Gastrocnemius medialis (tissue), 4 donors: ENCODE data around the gene PML.

Experiments
- CTCF ChIP-seq, 5 experiments: fragments of 450-650 bp in 3 of 5; fragments of 200-600 bp in 2 of 5; sonication (generic) in 2 of 5; IDR thresholded peaks in 4 of 5; conservative IDR thresholded peaks in 1 of 5; 1 replicate in 4 of 5; 2 replicates in 1 of 5; pipeline ENCODE4 v1.5.1; 2016 to 2019; ENCODE audit warnings: antibody characterized with exemption in 5 of 5, mild to moderate bottlenecking in 3 of 5, moderate library complexity in 3 of 5
- POLR2A ChIP-seq, 2 donors: fragments of 450-650 bp; IDR thresholded peaks; one replicate each; pipeline ENCODE4 v1.6.1; 2017; ENCODE audit warnings: antibody characterized with exemption in 2 of 2, mild to moderate bottlenecking in 2 of 2, moderate library complexity in 2 of 2

- TF ChIP-seq CTCF (IDR thresholded peaks at IDR 0.05 in 4 of 5, conservative IDR thresholded peaks at IDR 0.05 in 1 of 5): no peak
- TF ChIP-seq POLR2A (IDR thresholded peaks at IDR 0.05): no peak
Observed at GRCh38 chr15:73986776-73987056, 7.8 kb upstream of the PML start.
